GM12878 (cell line): ENCODE data around the gene ANKMY2.

Experiments
- FOS ChIP-seq: IDR thresholded peaks from 3 replicates; pipeline ENCODE4 v1.6.1; 2011; ENCODE audit warnings: borderline replicate concordance; ENCODE audit not compliant: insufficient read length; ENCODE audit errors: extremely low read depth
- PML ChIP-seq: IDR thresholded peaks from 2 replicates; pipeline ENCODE4 v1.6.1; 2012; ENCODE audit warnings: low read length, inconsistent platforms
- ZNF274 ChIP-seq: IDR thresholded peaks from one replicate; pipeline ENCODE4 v1.8.0; 2011; ENCODE audit not compliant: insufficient read length, insufficient read depth

DNA sequence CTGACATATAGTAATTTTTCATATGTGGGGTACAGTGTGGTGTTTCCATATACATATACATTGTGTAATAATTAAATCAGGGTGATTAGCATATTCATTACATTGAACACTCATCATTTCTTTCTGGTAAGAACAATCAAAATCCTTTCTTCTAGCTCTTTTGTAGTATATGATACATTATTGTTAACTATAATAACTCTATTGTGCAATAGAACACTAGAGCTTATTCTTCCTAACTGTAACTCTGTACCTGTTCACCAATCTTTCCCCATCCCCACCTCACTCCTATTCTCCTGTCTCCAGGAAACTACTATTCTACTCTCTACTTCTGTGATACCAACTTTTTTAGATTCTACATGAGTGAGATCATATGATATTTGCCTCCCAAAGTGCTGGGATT is 9.8 kb upstream of the ANKMY2 start:
- TF ChIP-seq ZNF274 = no peak
- no peak for TF ChIP-seq FOS
- no peak for TF ChIP-seq PML
